GM12878 (cell line): Measurements from ENCODE around the gene BANP. TPM values are rescaled to one million over a fixed set of nuclear protein-coding genes. Genes with fewer than 3 reads are reported as not detected.

Source experiments
- BMI1 ChIP-seq: fragments of 450-650 bp; IDR thresholded peaks from 2 replicates; pipeline ENCODE4 v1.6.1; 2016; ENCODE audit warnings: mild to moderate bottlenecking, moderate library complexity, borderline replicate concordance
- GATAD2B ChIP-seq: fragments of 450-650 bp; conservative IDR thresholded peaks from 2 replicates; pipeline ENCODE4 v1.6.1; 2017; ENCODE audit warnings: low read depth, mild to moderate bottlenecking, moderate library complexity
- MEF2B ChIP-seq: fragments of 450-650 bp; IDR thresholded peaks from 2 replicates; pipeline ENCODE4 v1.6.1; 2018; ENCODE audit warnings: mild to moderate bottlenecking, moderate library complexity; ENCODE audit not compliant: partially characterized antibody, poor library complexity, severe bottlenecking
- NFYB ChIP-seq: IDR thresholded peaks from 2 replicates; pipeline ENCODE4 v1.6.1; 2011; ENCODE audit warnings: low read depth, mild to moderate bottlenecking, low read length, improper control_type of control experiment, moderate library complexity; ENCODE audit not compliant: insufficient read depth
- PAX5 ChIP-seq: IDR thresholded peaks from 2 replicates; pipeline ENCODE4 v1.6.1; 2011; ENCODE audit warnings: low read depth, low read length, borderline replicate concordance
- PML ChIP-seq: IDR thresholded peaks from 2 replicates; pipeline ENCODE4 v1.6.1; 2012; ENCODE audit warnings: low read length, inconsistent platforms
- POLR2A ChIP-seq: IDR thresholded peaks from 2 replicates; pipeline ENCODE4 v1.6.1; 2011; ENCODE audit warnings: low read depth, mild to moderate bottlenecking, low read length
- RB1 ChIP-seq: fragments of 450-650 bp; formaldehyde crosslinking; IDR thresholded peaks from 2 replicates; pipeline ENCODE4 v1.6.1; 2017; ENCODE audit warnings: mild to moderate bottlenecking, borderline replicate concordance
- SMARCA5 ChIP-seq: fragments of 450-650 bp; IDR thresholded peaks from 2 replicates; pipeline ENCODE4 v1.6.1; 2017; ENCODE audit warnings: mild to moderate bottlenecking
- TAF1 ChIP-seq: IDR thresholded peaks from 2 replicates; pipeline ENCODE4 v1.6.1; 2011; ENCODE audit warnings: mild to moderate bottlenecking, low read depth, low read length, borderline replicate concordance
- TBL1XR1 ChIP-seq: IDR thresholded peaks from 2 replicates; pipeline ENCODE4 v1.6.1; 2012; ENCODE audit warnings: low read depth, low read length, improper control_type of control experiment
- WRNIP1 ChIP-seq: IDR thresholded peaks from 2 replicates; pipeline ENCODE4 v1.6.1; 2011; ENCODE audit warnings: low read depth, low read length, improper control_type of control experiment, borderline replicate concordance
- ZNF207 ChIP-seq: fragments of 450-650 bp; IDR thresholded peaks from 2 replicates; pipeline ENCODE4 v1.6.1; 2014; ENCODE audit warnings: antibody characterized with exemption, mild to moderate bottlenecking, borderline replicate concordance
- polyA plus RNA-seq, 11 experiments: library from polyadenylated mRNA; depleted of rRNA in 4 of 11; unstranded in 6 of 11; stranded (reverse) in 5 of 11; fragments of >200 nt; fragmentation: Nextera tagmentation in 4 of 11; fragmentation: Illumina TruSeq in 1 of 11; extraction: Ambion mirVana in 4 of 11; extraction: Trizol in 1 of 11; gene quantifications; 1 replicate in 1 of 11; 2 replicates in 10 of 11; pipeline versions ENCODE4 v1.2.1 to v1.2.3, GENCODE V29; 2011 to 2016; ENCODE audit warnings: inconsistent platforms in 2 of 11, missing spikeins in 2 of 11, low read depth in 1 of 11
- total RNA-seq, 4 experiments: library from RNA; depleted of rRNA in 3 of 4; stranded (reverse); fragments of >200 nt in 3 of 4; fragmentation: Illumina TruSeq in 1 of 4; extraction: Trizol in 1 of 4; gene quantifications; 2 replicates each; pipeline versions ENCODE4 v1.2.1 to v1.2.3, GENCODE V29; 2013 to 2021
- TF ChIP-seq, protein P1 (sequence below): fragments of 150-350 bp; IDR thresholded peaks from 2 replicates; pipeline ENCODE4 v1.6.1; 2014; ENCODE audit warnings: mild to moderate bottlenecking, low read depth, low read length
- TF ChIP-seq, protein P2 (sequence below): fragments of 450-650 bp; conservative IDR thresholded peaks from 2 replicates; pipeline ENCODE4 v1.6.1; 2017; ENCODE audit warnings: mild to moderate bottlenecking, moderate library complexity
- TF ChIP-seq, protein P3 (sequence below): IDR thresholded peaks from 2 replicates; pipeline ENCODE4 v1.6.1; 2012; ENCODE audit warnings: improper control_type of control experiment, low read depth, low read length; ENCODE audit not compliant: insufficient replicate concordance

BANP gene
- total and polyA plus RNA-seq, 10 of the 15 experiments (the other 5 are each of a cell fraction or from before 2014, with no cell fraction given): 3.9 to 21.9 (median 12.2) TPM

DNA sequence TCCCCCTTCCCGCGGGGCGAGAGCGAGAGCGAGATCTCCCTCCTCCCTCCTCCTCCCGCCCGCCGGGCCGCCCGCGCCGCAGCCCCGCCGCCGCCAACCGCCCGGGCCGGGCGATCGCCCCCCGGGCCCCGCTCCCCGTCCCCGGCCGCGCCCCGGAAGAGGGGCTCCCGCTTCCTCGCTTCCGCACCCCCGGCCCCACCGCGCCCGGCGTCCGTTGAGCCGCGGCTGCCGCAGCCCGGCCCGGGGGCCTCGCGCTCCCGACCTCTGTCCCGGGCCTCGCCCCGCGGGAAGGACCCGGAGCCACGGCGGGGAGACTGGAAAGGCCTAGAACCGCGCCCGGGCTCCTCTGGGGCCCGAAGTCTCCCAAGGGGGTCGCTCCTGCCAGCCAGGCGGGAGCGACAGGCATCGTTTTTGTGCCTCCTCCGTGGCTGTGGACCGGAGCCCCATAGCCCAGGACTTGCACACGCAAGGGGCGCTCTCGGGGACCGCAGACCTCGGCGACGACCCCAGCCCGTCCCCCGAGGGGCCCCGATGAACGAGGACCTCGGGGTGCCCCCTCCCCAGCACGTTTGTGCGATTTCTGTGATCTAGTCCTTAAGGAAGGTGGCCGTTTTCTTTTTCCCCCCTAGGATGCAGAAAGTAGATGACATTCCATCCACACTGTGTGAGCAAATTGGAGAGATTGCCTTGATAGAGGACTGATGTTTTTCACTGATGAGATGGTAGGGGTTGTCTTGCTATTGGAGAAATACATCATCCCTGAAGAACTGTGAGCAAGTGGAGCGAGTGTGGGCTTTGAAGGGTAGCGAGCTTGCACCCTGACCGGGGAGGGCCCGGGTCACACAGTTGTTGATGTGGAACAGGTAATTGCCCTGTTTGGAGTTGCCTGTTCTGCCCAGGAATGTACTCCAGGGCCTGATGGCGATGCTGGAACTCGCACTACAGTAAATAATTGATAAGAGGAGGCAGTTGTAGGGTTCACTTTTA, 611 bp downstream of the BANP start (continued):
- TF ChIP-seq, protein P1, sequence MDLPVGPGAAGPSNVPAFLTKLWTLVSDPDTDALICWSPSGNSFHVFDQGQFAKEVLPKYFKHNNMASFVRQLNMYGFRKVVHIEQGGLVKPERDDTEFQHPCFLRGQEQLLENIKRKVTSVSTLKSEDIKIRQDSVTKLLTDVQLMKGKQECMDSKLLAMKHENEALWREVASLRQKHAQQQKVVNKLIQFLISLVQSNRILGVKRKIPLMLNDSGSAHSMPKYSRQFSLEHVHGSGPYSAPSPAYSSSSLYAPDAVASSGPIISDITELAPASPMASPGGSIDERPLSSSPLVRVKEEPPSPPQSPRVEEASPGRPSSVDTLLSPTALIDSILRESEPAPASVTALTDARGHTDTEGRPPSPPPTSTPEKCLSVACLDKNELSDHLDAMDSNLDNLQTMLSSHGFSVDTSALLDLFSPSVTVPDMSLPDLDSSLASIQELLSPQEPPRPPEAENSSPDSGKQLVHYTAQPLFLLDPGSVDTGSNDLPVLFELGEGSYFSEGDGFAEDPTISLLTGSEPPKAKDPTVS: no peak
- TF ChIP-seq PAX5: peak; percentile 25; the same call in 1 of the 2 replicates
- TF ChIP-seq TBL1XR1: 0 out of 2 replicates have a peak, but pooled peaks have one; percentile 21
- TF ChIP-seq, protein P2, sequence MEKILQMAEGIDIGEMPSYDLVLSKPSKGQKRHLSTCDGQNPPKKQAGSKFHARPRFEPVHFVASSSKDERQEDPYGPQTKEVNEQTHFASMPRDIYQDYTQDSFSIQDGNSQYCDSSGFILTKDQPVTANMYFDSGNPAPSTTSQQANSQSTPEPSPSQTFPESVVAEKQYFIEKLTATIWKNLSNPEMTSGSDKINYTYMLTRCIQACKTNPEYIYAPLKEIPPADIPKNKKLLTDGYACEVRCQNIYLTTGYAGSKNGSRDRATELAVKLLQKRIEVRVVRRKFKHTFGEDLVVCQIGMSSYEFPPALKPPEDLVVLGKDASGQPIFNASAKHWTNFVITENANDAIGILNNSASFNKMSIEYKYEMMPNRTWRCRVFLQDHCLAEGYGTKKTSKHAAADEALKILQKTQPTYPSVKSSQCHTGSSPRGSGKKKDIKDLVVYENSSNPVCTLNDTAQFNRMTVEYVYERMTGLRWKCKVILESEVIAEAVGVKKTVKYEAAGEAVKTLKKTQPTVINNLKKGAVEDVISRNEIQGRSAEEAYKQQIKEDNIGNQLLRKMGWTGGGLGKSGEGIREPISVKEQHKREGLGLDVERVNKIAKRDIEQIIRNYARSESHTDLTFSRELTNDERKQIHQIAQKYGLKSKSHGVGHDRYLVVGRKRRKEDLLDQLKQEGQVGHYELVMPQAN: peak; percentile 30; the same call in 1 of the 2 replicates
- peak; percentile 79; the same call in 1 of the 2 replicates for TF ChIP-seq WRNIP1
- peak; percentile 44 for TF ChIP-seq MEF2B
- no peak for TF ChIP-seq BMI1
- no peak for TF ChIP-seq RB1
- peak; percentile 63; the same call in 1 of the 2 replicates for TF ChIP-seq SMARCA5
- TF ChIP-seq PML: 0 out of 2 replicates have a peak, but pooled peaks have one; percentile 23
- TF ChIP-seq ZNF207: 0 out of 2 replicates have a peak, but pooled peaks have one; percentile 17
- TF ChIP-seq GATAD2B: peak; percentile 61; the same call in 1 of the 2 replicates
- no peak for TF ChIP-seq NFYB
- TF ChIP-seq TAF1: peak; percentile 72; the same call in 1 of the 2 replicates
- TF ChIP-seq POLR2A: peak; percentile 76
- TF ChIP-seq, protein P3, sequence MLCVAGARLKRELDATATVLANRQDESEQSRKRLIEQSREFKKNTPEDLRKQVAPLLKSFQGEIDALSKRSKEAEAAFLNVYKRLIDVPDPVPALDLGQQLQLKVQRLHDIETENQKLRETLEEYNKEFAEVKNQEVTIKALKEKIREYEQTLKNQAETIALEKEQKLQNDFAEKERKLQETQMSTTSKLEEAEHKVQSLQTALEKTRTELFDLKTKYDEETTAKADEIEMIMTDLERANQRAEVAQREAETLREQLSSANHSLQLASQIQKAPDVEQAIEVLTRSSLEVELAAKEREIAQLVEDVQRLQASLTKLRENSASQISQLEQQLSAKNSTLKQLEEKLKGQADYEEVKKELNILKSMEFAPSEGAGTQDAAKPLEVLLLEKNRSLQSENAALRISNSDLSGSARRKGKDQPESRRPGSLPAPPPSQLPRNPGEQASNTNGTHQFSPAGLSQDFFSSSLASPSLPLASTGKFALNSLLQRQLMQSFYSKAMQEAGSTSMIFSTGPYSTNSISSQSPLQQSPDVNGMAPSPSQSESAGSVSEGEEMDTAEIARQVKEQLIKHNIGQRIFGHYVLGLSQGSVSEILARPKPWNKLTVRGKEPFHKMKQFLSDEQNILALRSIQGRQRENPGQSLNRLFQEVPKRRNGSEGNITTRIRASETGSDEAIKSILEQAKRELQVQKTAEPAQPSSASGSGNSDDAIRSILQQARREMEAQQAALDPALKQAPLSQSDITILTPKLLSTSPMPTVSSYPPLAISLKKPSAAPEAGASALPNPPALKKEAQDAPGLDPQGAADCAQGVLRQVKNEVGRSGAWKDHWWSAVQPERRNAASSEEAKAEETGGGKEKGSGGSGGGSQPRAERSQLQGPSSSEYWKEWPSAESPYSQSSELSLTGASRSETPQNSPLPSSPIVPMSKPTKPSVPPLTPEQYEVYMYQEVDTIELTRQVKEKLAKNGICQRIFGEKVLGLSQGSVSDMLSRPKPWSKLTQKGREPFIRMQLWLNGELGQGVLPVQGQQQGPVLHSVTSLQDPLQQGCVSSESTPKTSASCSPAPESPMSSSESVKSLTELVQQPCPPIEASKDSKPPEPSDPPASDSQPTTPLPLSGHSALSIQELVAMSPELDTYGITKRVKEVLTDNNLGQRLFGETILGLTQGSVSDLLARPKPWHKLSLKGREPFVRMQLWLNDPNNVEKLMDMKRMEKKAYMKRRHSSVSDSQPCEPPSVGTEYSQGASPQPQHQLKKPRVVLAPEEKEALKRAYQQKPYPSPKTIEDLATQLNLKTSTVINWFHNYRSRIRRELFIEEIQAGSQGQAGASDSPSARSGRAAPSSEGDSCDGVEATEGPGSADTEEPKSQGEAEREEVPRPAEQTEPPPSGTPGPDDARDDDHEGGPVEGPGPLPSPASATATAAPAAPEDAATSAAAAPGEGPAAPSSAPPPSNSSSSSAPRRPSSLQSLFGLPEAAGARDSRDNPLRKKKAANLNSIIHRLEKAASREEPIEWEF: no peak
